Diencephalon (tissue), 1 donor: ENCODE data around the gene PRR33. TPM values are rescaled to one million over a fixed set of nuclear protein-coding genes. Genes with fewer than 3 reads are reported as not detected.

ENCODE experiments used
- small RNA-seq: library from RNA; depleted of rRNA; stranded (forward); fragments of <200 nt; gene quantifications from one replicate; pipeline ENCODE3, GENCODE V24; 2014
- total RNA-seq: library from RNA; depleted of rRNA; stranded (reverse); fragments of >200 nt; gene quantifications from one replicate; pipeline ENCODE4 v1.2.3, GENCODE V29; 2014

The PRR33 gene
- not detected for total RNA-seq

GRCh38 chr11:1891831-1892115 is at the start of gene PRR33:
Gene PRR33 (minus strand): TSS chr11:1891895. CDS start chr11:1890584, 1,311 bp downstream.

GRCh38 chr11:1919391-1920127 is 27.9 kb upstream of the PRR33 start, which contains the start of gene TNNT3:
Gene TNNT3 (plus strand): TSS chr11:1919703. CDS start chr11:1922875, 3,172 bp downstream.

GRCh38 chr11:1852877-1853276 is 38.8 kb downstream of the PRR33 start, which contains the start of gene LSP1:
Gene LSP1 (plus strand): TSS chr11:1853084. CDS start chr11:1853145, 61 bp downstream.

GRCh38 chr11:1838426-1839144 is 53.1 kb downstream of the PRR33 start, which contains the start of gene TNNI2:
Gene TNNI2 (plus strand): TSS chr11:1838981. CDS start chr11:1839697, 716 bp downstream.

Small RNA genes lying within 50 kb of the gene (small RNA-seq; reads per million reads assigned to genes)
- gene AC051649.1 (not detected), gene MIR4298 (not detected)

Other genes with a start within 250 kb of the PRR33 start
- gene KRTAP5-6, start 194.7 kb downstream of the PRR33 start, total RNA-seq = not detected
- 2.8 TPM for gene IFITM10, start 141.3 kb downstream of the PRR33 start, total RNA-seq
- 55.8 TPM for gene CTSD, start 128.0 kb downstream of the PRR33 start, total RNA-seq
- not detected for gene SYT8, start 56.9 kb downstream of the PRR33 start, total RNA-seq
- not detected for gene TNNI2, start 52.9 kb downstream of the PRR33 start, total RNA-seq
- 1.2 TPM for gene LSP1, start 38.8 kb downstream of the PRR33 start, total RNA-seq
- gene TNNT3, start 27.8 kb upstream of the PRR33 start, total RNA-seq = not detected
- 30.0 TPM for gene MRPL23, start 55.4 kb upstream of the PRR33 start, total RNA-seq
- 9.5 TPM for gene H19, start 105.9 kb upstream of the PRR33 start, total RNA-seq
- gene IGF2, start 247.5 kb upstream of the PRR33 start, total RNA-seq = 15.7 TPM